GM23338 (cell line): ENCODE measurements around the gene MTIF3. TPM values are rescaled to one million over a fixed set of nuclear protein-coding genes. Genes with fewer than 3 reads are reported as not detected.

Experiments
- ATAC-seq: fragments of 200-7000 bp; cut with Tn5 transposase; 3 replicates; pipeline ENCODE4 v1.9.1; 2020
- DNase-seq: peaks from one replicate; pipeline ENCODE4 v3.0.0-alpha.2; 2015; ENCODE audit warnings: low spot score
- H2AFZ ChIP-seq: fragments of 200-600 bp; sonication (generic); 2 replicates; pipeline ENCODE4 v1.8.0; 2016; ENCODE audit warnings: antibody characterized with exemption, mild to moderate bottlenecking, moderate library complexity
- H3F3A ChIP-seq: fragments of 200-600 bp; sonication (generic); replicated peaks from 2 replicates; pipeline ENCODE4 v1.8.0; 2017; ENCODE audit warnings: antibody characterized with exemption, mixed run types, low read depth
- H3K27ac ChIP-seq: fragments of 200-600 bp; sonication (generic); 2 replicates; pipeline ENCODE4 v1.6.1; 2016; ENCODE audit warnings: low read depth
- H3K27me3 ChIP-seq: fragments of 200-600 bp; sonication (generic); 2 replicates; pipeline ENCODE4 v1.8.0; 2016; ENCODE audit warnings: mild to moderate bottlenecking, mixed run types, moderate library complexity; ENCODE audit not compliant: insufficient read depth
- H3K36me3 ChIP-seq: fragments of 200-600 bp; sonication (generic); 2 replicates; pipeline ENCODE4 v1.8.0; 2016; ENCODE audit warnings: mild to moderate bottlenecking; ENCODE audit not compliant: insufficient read depth
- H3K4me1 ChIP-seq: fragments of 200-600 bp; sonication (generic); 2 replicates; pipeline ENCODE4 v1.8.0; 2016; ENCODE audit warnings: mild to moderate bottlenecking, moderate library complexity; ENCODE audit not compliant: insufficient read depth
- H3K4me2 ChIP-seq: fragments of 200-600 bp; sonication (generic); 2 replicates; pipeline ENCODE4 v1.7.1; 2017; ENCODE audit warnings: mixed run types
- H3K4me3 ChIP-seq: fragments of 200-600 bp; sonication (generic); 2 replicates; pipeline ENCODE4 v1.6.1; 2016; ENCODE audit warnings: mixed run types
- H3K79me2 ChIP-seq: fragments of 200-600 bp; sonication (generic); replicated peaks from 2 replicates; pipeline ENCODE4 v1.8.0; 2017; ENCODE audit warnings: mild to moderate bottlenecking; ENCODE audit not compliant: insufficient read depth
- H3K9me2 ChIP-seq: fragments of 200-600 bp; sonication (generic); 2 replicates; pipeline ENCODE4 v1.8.0; 2017; ENCODE audit not compliant: insufficient read depth
- H4K20me1 ChIP-seq: fragments of 200-600 bp; sonication (generic); replicated peaks from 2 replicates; pipeline ENCODE4 v1.8.0; 2017; ENCODE audit warnings: mild to moderate bottlenecking; ENCODE audit not compliant: insufficient read depth
- H3K27ac Mint-ChIP-seq: 2 replicates; pipeline ENCODE4 v1.8.0; 2020; ENCODE audit warnings: inconsistent platforms, mild to moderate bottlenecking, moderate library complexity, mixed read lengths
- H3K27me3 Mint-ChIP-seq: 3 replicates; pipeline ENCODE4 v1.8.0; 2022; ENCODE audit warnings: low read depth, mild to moderate bottlenecking, moderate library complexity, mixed read lengths, inconsistent platforms; ENCODE audit not compliant: insufficient read depth, poor library complexity
- H3K36me3 Mint-ChIP-seq: 3 replicates; pipeline ENCODE4 v1.8.0; 2021; ENCODE audit warnings: low read depth, mild to moderate bottlenecking, inconsistent platforms, moderate library complexity, mixed read lengths
- H3K4me1 Mint-ChIP-seq: 3 replicates; pipeline ENCODE4 v1.8.0; 2020; ENCODE audit warnings: mild to moderate bottlenecking, inconsistent platforms, mixed read lengths
- H3K4me3 Mint-ChIP-seq: 3 replicates; pipeline ENCODE4 v1.8.0; 2021; ENCODE audit warnings: moderate library complexity, mild to moderate bottlenecking, inconsistent platforms, mixed read lengths
- H3K9me3 Mint-ChIP-seq: 3 replicates; pipeline ENCODE4 v1.8.0; 2020; ENCODE audit warnings: moderate library complexity, mild to moderate bottlenecking, inconsistent platforms, mixed read lengths
- CREB1 ChIP-seq: fragments of 250-450 bp; sonication (Bioruptor Pico); IDR thresholded peaks from 2 replicates; pipeline ENCODE4 v1.5.0; 2020; ENCODE audit warnings: low read depth, mild to moderate bottlenecking, moderate library complexity
- CTCF ChIP-seq, 2 experiments: fragments of 200-600 bp in 1 of 2; sonication (generic) in 1 of 2; conservative IDR thresholded peaks; 2 replicates each; pipeline versions ENCODE4 v1.5.1 to v1.6.1; 2016 to 2017; ENCODE audit warnings: antibody characterized with exemption in 2 of 2, low read depth in 2 of 2, mild to moderate bottlenecking in 2 of 2, moderate library complexity in 1 of 2
- EZH2 ChIP-seq: fragments of 200-600 bp; sonication (generic); IDR thresholded peaks from one replicate; pipeline ENCODE4 v1.8.0; 2017; ENCODE audit warnings: antibody characterized with exemption, mild to moderate bottlenecking, low read depth; ENCODE audit not compliant: unreplicated experiment
- EZH2phosphoT487 ChIP-seq: fragments of 200-600 bp; sonication (generic); IDR thresholded peaks from one replicate; pipeline ENCODE4 v1.8.1; 2018; ENCODE audit warnings: antibody characterized with exemption; ENCODE audit not compliant: unreplicated experiment
- JUNB ChIP-seq: IDR thresholded peaks from one replicate; pipeline ENCODE4 v1.6.1; 2016; ENCODE audit warnings: antibody characterized with exemption; ENCODE audit not compliant: unreplicated experiment
- NANOG ChIP-seq: IDR thresholded peaks from 2 replicates; pipeline ENCODE4 v1.6.1; 2016; ENCODE audit warnings: antibody characterized with exemption, borderline replicate concordance
- POLR2AphosphoS5 ChIP-seq: IDR thresholded peaks from 2 replicates; pipeline ENCODE4 v1.6.1; 2016; ENCODE audit warnings: antibody characterized with exemption, low read depth
- STAT1 ChIP-seq: IDR thresholded peaks from one replicate; pipeline ENCODE4 v1.6.1; 2016; ENCODE audit warnings: antibody characterized with exemption; ENCODE audit not compliant: unreplicated experiment
- ZNF114 ChIP-seq: fragments of 250-450 bp; sonication (Bioruptor Pico); IDR thresholded peaks from 2 replicates; pipeline ENCODE4 v1.5.0; 2020; ENCODE audit warnings: mild to moderate bottlenecking, moderate library complexity
- ZNF331 ChIP-seq: fragments of 250-450 bp; sonication (Bioruptor Pico); IDR thresholded peaks from 2 replicates; pipeline ENCODE4 v1.5.0; 2020; ENCODE audit warnings: low read depth, mild to moderate bottlenecking, moderate library complexity
- ZNF462 ChIP-seq: fragments of 250-450 bp; sonication (Bioruptor Pico); IDR thresholded peaks from 2 replicates; pipeline ENCODE4 v1.5.0; 2020; ENCODE audit warnings: mild to moderate bottlenecking, moderate library complexity
- polyA plus RNA-seq: library from polyadenylated mRNA; unstranded; fragments of >200 nt; fragmentation: Nextera tagmentation; extraction: Ambion mirVana; gene quantifications from 2 replicates; pipeline ENCODE4 v1.2.1, GENCODE V29; 2016
- total RNA-seq: library from RNA; depleted of rRNA; stranded (reverse); fragments of >200 nt; shearing (Covaris generic); gene quantifications from 2 replicates; pipeline ENCODE4 v1.2.3, GENCODE V29; 2014
- TF ChIP-seq, protein P1 (sequence below): IDR thresholded peaks from one replicate; pipeline ENCODE4 v1.6.1; 2018; ENCODE audit warnings: antibody characterized with exemption; ENCODE audit not compliant: unreplicated experiment

Gene MTIF3
- total and polyA plus RNA-seq, 2 experiments from 2014 or later: 33.0 to 152 TPM

DNA sequence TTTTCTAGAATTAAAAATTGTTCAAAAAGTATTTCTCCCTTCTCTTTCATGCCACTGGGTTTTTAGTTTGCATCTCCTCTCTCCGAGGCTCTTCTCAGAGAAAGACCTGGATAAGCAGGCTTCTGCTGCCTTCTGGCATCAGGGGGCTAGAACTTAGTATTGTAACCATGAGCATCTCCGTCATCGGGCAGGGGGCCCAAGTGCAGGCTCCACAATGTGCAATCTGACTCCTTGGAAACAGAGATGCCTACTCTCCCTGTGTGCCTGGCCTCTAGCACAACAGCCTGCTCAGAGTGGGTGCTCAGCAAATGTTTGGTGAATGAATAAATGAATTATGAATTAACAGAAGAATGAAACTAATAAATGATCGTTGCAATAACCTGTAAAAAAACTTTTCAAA lies 45.6 kb upstream of the MTIF3 start:
- TF ChIP-seq ZNF462 (CRISPR knock-in tag): no peak
- TF ChIP-seq CTCF (conservative IDR thresholded peaks at IDR 0.05; ENCODE audit: low read depth in 2 of 2): no peak
- no peak for TF ChIP-seq ZNF114 (CRISPR knock-in tag)
- TF ChIP-seq EZH2phosphoT487: no peak
- no peak for TF ChIP-seq ZNF331
- TF ChIP-seq JUNB: no peak
- no peak for TF ChIP-seq STAT1
- TF ChIP-seq EZH2: no peak
- TF ChIP-seq, protein P1, sequence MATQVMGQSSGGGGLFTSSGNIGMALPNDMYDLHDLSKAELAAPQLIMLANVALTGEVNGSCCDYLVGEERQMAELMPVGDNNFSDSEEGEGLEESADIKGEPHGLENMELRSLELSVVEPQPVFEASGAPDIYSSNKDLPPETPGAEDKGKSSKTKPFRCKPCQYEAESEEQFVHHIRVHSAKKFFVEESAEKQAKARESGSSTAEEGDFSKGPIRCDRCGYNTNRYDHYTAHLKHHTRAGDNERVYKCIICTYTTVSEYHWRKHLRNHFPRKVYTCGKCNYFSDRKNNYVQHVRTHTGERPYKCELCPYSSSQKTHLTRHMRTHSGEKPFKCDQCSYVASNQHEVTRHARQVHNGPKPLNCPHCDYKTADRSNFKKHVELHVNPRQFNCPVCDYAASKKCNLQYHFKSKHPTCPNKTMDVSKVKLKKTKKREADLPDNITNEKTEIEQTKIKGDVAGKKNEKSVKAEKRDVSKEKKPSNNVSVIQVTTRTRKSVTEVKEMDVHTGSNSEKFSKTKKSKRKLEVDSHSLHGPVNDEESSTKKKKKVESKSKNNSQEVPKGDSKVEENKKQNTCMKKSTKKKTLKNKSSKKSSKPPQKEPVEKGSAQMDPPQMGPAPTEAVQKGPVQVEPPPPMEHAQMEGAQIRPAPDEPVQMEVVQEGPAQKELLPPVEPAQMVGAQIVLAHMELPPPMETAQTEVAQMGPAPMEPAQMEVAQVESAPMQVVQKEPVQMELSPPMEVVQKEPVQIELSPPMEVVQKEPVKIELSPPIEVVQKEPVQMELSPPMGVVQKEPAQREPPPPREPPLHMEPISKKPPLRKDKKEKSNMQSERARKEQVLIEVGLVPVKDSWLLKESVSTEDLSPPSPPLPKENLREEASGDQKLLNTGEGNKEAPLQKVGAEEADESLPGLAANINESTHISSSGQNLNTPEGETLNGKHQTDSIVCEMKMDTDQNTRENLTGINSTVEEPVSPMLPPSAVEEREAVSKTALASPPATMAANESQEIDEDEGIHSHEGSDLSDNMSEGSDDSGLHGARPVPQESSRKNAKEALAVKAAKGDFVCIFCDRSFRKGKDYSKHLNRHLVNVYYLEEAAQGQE: no peak
- no peak for TF ChIP-seq POLR2AphosphoS5
- TF ChIP-seq CREB1 (CRISPR knock-in tag): no peak
- TF ChIP-seq NANOG: no peak
- H3K27ac Mint-ChIP-seq: no peak overlapping the region
- peaks cover 4% of the 10 kb centered on the region for H3K27me3 Mint-ChIP-seq

More for the DNA sequence above, 45.6 kb upstream of the MTIF3 start:
- Mint-ChIP-seq H3K36me3 (no peaks in the 10 kb centered on the region), H3K4me3 (no peak overlapping the region), H3K4me1 (peaks cover 5% of the 10 kb centered on the region; the same call in 2 of the 3 replicates), H3K9me3 (no peaks in the 10 kb centered on the region)
- H3K4me1 ChIP-seq: no peaks in the 10 kb centered on the region
- no peaks in the 10 kb centered on the region for H3F3A ChIP-seq
- H3K4me2 ChIP-seq: no peak overlapping the region
- H2AFZ ChIP-seq: no peak overlapping the region
- H3K4me3 ChIP-seq: no peak overlapping the region
- no peak for DNase-seq
- H3K27me3 ChIP-seq: no peaks in the 10 kb centered on the region
- ATAC-seq: no peak
- no peaks in the 10 kb centered on the region for H3K79me2 ChIP-seq
- no peaks in the 10 kb centered on the region for H4K20me1 ChIP-seq
- H3K36me3 ChIP-seq: no peaks in the 10 kb centered on the region
- H3K9me2 ChIP-seq: no peaks in the 10 kb centered on the region
- H3K27ac ChIP-seq: no peak overlapping the region
